Measurements from ENCODE around the gene EDN2. TPM values are rescaled to one million over a fixed set of nuclear protein-coding genes. Genes with fewer than 3 reads are reported as not detected.

The EDN2 gene
- total RNA-seq, 4 donors from 2014 or later = 2.3 to 10.2 (median 8.3) TPM

- no peaks in the 10 kb centered on the region for H3K9me3 ChIP-seq
- H3K27me3 ChIP-seq = no peaks in the 10 kb centered on the region
- H3K4me1 ChIP-seq = peaks cover 19% of the 10 kb centered on the region
- TF ChIP-seq POLR2AphosphoS5 (IDR thresholded peaks at IDR 0.05) (no peak), CTCF (IDR thresholded peaks at IDR 0.05) (no peak), EP300 (IDR thresholded peaks at IDR 0.05) (no peak), POLR2A (IDR thresholded peaks at IDR 0.05) (no peak)
- 90% methylated on average over 7 of the region's 7 CpGs for WGBS
- DNase-seq (ENCODE audit: low spot score in 2 of 2) = no peak
- peaks cover 12% of the 10 kb centered on the region for H3K36me3 ChIP-seq
- no peak overlapping the region for H3K27ac ChIP-seq
- H3K4me3 ChIP-seq = no peak overlapping the region
Measured at GRCh38 chr1:41511239-41511540, 26.7 kb upstream of the EDN2 start.

- Histone ChIP-seq H3K27me3 (no peaks in the 10 kb centered on the region), H3K9me3 (no peaks in the 10 kb centered on the region), H3K4me1 (peaks cover 14% of the 10 kb centered on the region), H3K27ac (no peak overlapping the region), H3K36me3 (peaks cover 12% of the 10 kb centered on the region), H3K4me3 (no peak overlapping the region)
- 86% methylated on average over 7 of the region's 41 CpGs for WGBS
- TF ChIP-seq POLR2A (IDR thresholded peaks at IDR 0.05) = no peak
- no peak for DNase-seq (ENCODE audit: low spot score in 2 of 2)
Measured at GRCh38 chr1:41510531-41511238, 26.2 kb upstream of the EDN2 start.

- H3K9me3 ChIP-seq = no peaks in the 10 kb centered on the region
- H3K36me3 ChIP-seq = peaks cover 12% of the 10 kb centered on the region
- no peak overlapping the region for H3K27ac ChIP-seq
- no peak for DNase-seq (ENCODE audit: low spot score in 2 of 2)
- H3K4me1 ChIP-seq = peaks cover 7% of the 10 kb centered on the region
- no peak for TF ChIP-seq POLR2A (IDR thresholded peaks at IDR 0.05)
- no peak for TF ChIP-seq POLR2AphosphoS5 (IDR thresholded peaks at IDR 0.05)
- no peak for TF ChIP-seq EP300 (IDR thresholded peaks at IDR 0.05)
- no peak for TF ChIP-seq CTCF (IDR thresholded peaks at IDR 0.05)
- 81% methylated on average over 9 of the region's 9 CpGs for WGBS
- H3K27me3 ChIP-seq = no peaks in the 10 kb centered on the region
- no peak overlapping the region for H3K4me3 ChIP-seq
Measured at GRCh38 chr1:41509270-41509671, 24.8 kb upstream of the EDN2 start.

GRCh38 chr1:41508290-41508689 lies 23.8 kb upstream of the EDN2 start:
- TF ChIP-seq POLR2A (IDR thresholded peaks at IDR 0.05) = no peak
- no peak for TF ChIP-seq EP300 (IDR thresholded peaks at IDR 0.05)
- no peak for TF ChIP-seq POLR2AphosphoS5 (IDR thresholded peaks at IDR 0.05)
- no peak for TF ChIP-seq CTCF (IDR thresholded peaks at IDR 0.05)
- Histone ChIP-seq H3K36me3 (peaks cover 9% of the 10 kb centered on the region), H3K27me3 (no peaks in the 10 kb centered on the region), H3K27ac (no peak overlapping the region), H3K4me3 (no peak overlapping the region), H3K9me3 (no peaks in the 10 kb centered on the region), H3K4me1 (peaks cover 7% of the 10 kb centered on the region)
- WGBS = 53% methylated on average over 2 of the region's 2 CpGs
- DNase-seq (ENCODE audit: low spot score in 2 of 2) = no peak

GRCh38 chr1:41507836-41508235 lies 23.4 kb upstream of the EDN2 start:
- H3K36me3 ChIP-seq = peaks cover 8% of the 10 kb centered on the region
- 90% methylated on average over 2 of the region's 6 CpGs for WGBS
- DNase-seq (ENCODE audit: low spot score in 2 of 2) = no peak
- peaks cover 10% of the 10 kb centered on the region for H3K4me1 ChIP-seq
- H3K4me3 ChIP-seq = no peak overlapping the region
- no peak overlapping the region for H3K27ac ChIP-seq
- TF ChIP-seq POLR2AphosphoS5 (IDR thresholded peaks at IDR 0.05) (no peak), EP300 (IDR thresholded peaks at IDR 0.05) (no peak), CTCF (IDR thresholded peaks at IDR 0.05) (no peak), POLR2A (IDR thresholded peaks at IDR 0.05) (no peak)
- H3K9me3 ChIP-seq = no peaks in the 10 kb centered on the region
- H3K27me3 ChIP-seq = no peaks in the 10 kb centered on the region

All from suprapubic skin (tissue), 4 donors.